Purkinje cell (primary cell): ENCODE measurements around the gene HOXB1. TPM values are rescaled to one million over a fixed set of nuclear protein-coding genes. Genes with fewer than 3 reads are reported as not detected.

Source experiments
- polyA plus RNA-seq: library from polyadenylated mRNA; unstranded; fragments of >200 nt; fragmentation: Nextera tagmentation; gene quantifications from 2 replicates; pipeline ENCODE4 v1.2.1, GENCODE V29; 2014

Gene HOXB1
- not detected in 2 replicates for polyA plus RNA-seq

DNA sequence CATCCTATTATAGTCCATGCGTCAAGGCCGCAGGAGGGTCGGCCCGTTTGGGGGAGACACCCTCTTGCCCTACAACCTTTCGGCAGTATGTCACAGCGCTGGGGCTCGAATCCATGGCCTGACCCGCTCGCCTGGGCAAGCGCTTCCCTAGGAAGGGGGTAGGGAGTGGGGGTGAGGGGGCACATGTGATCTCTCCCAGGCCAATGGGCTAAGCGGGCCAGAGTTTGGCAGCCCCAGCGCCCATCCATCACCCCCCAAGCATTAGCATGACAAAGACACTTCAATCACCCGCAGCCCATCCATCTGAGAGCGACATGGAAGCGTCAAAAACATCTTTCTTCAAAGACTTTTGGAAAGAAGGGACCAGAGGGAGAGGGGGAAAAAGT is at the start of gene HOXB1:
HOXB1 (minus strand) TSS at position 125 of the 386 bp plus-strand sequence; CDS start at position 18, 107 bp downstream.

DNA sequence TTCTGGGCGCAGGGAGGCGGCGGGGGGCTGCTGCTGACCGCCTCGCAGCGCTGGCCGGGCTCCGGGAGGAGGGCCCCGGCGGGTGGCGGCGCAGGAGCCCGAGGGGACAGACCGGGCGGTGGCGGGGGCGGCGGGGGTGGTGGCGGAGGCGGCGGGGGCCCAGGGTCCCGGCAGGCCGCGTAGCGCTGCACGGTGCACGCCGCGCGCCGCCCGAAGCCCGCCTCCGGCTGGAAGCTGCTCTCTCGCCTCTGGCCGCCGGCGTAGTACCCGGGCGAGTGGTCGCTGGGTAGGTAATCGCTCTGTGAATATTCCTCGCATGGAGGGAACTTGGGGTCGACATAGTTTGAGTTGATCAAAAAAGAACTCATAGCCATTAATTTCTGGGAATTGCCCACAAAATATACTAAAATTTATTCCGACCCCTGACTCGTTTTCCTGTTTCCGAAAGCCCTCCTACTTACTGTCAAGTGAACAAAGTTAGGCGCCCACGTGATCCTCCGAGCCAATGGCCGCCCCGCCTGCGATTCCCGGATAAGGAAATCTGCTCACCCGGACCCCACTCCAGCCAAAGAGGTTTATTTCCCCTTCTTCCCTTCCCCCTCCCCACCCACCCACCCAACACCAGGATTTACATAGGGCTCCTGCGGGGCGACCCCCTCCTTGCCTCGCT is 47.3 kb upstream of the HOXB1 start, which contains the start of gene HOXB4:
HOXB4 (minus strand) TSS at position 405 of the 670 bp plus-strand sequence; CDS start at position 374, 31 bp downstream.

GRCh38 chr17:48545022-48545375 is 14.2 kb upstream of the HOXB1 start, which contains the start of gene HOXB2:
TSS of gene HOXB2 (minus strand) at chr17:48545109. CDS start at chr17:48544911, 198 bp downstream.

Other genes with a start within 250 kb of the HOXB1 start
- gene SKAP1, start 100.8 kb downstream of the HOXB1 start, polyA plus RNA-seq: not detected in 2 replicates
- not detected in 2 replicates for gene HOXB2, start 14.1 kb upstream of the HOXB1 start, polyA plus RNA-seq
- not detected in 2 replicates for gene HOXB4, start 47.3 kb upstream of the HOXB1 start, polyA plus RNA-seq
- gene HOXB3, start 59.2 kb upstream of the HOXB1 start, polyA plus RNA-seq: not detected in 2 replicates
- gene HOXB5, start 62.8 kb upstream of the HOXB1 start, polyA plus RNA-seq: not detected in 2 replicates
- gene HOXB6, start 74.0 kb upstream of the HOXB1 start, polyA plus RNA-seq: not detected in 2 replicates
- not detected in 2 replicates for gene HOXB7, start 80.0 kb upstream of the HOXB1 start, polyA plus RNA-seq
- not detected in 2 replicates for gene HOXB8, start 84.3 kb upstream of the HOXB1 start, polyA plus RNA-seq
- not detected in 2 replicates for gene HOXB9, start 95.3 kb upstream of the HOXB1 start, polyA plus RNA-seq
- gene PRAC1, start 191.5 kb upstream of the HOXB1 start, polyA plus RNA-seq: not detected in 2 replicates
- gene PRAC2, start 192.2 kb upstream of the HOXB1 start, polyA plus RNA-seq: not detected in 2 replicates
- not detected in 2 replicates for gene HOXB13, start 197.7 kb upstream of the HOXB1 start, polyA plus RNA-seq